ENCODE measurements around the gene WDR74. TPM values are rescaled to one million over a fixed set of nuclear protein-coding genes. Genes with fewer than 3 reads are reported as not detected.

WDR74 gene
- total and polyA plus RNA-seq, 4 donors: 26.2 to 64.1 (median 42.0) TPM

DNA sequence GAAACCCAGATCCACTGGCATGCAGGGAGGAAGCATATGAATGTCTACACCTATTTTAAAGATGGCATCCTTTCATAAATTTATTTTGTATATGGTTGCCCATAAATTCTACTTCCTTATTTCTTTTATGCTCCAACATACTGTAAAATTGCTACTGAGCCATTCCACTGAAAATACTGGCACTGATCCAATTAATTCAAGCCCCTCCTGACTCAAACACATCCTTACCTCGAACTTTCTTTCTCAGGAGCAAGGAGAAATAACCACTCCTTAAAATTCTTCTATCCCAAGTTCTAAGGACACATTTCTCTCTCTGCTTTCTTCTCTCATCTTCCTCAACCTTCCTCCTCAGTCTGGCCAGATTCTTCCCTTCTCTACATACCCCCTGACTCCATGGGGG is 28.6 kb downstream of the WDR74 start:
- Histone ChIP-seq H3K4me3 (no peak overlapping the region), H3K4me1 (ENCODE audit: control insufficient read depth in 5 of 5, insufficient read depth in 5 of 5, low read length in 5 of 5) (peaks cover 0 to 10% (median 6%) of the 10 kb centered on the region in 5 donors), H3K36me3 (ENCODE audit: control insufficient read depth in 4 of 4, insufficient read depth in 4 of 4, low read length in 4 of 4) (peaks cover 2 to 9% (median 4%) of the 10 kb centered on the region in 4 donors), H3K27ac (ENCODE audit: low read depth in 1 of 2, low read length in 1 of 2) (no peak overlapping the region), H3K27me3 (ENCODE audit: control insufficient read depth in 3 of 3, insufficient read depth in 3 of 3, low read length in 2 of 3) (no peaks in the 10 kb centered on the region), H3K9ac (ENCODE audit: insufficient read depth in 1 of 2, low read length in 2 of 2) (no peak overlapping the region), H3K9me3 (ENCODE audit: control insufficient read depth in 4 of 4, insufficient read depth in 3 of 4, low read length in 3 of 4) (no peaks in the 10 kb centered on the region)
- TF ChIP-seq, protein P1, sequence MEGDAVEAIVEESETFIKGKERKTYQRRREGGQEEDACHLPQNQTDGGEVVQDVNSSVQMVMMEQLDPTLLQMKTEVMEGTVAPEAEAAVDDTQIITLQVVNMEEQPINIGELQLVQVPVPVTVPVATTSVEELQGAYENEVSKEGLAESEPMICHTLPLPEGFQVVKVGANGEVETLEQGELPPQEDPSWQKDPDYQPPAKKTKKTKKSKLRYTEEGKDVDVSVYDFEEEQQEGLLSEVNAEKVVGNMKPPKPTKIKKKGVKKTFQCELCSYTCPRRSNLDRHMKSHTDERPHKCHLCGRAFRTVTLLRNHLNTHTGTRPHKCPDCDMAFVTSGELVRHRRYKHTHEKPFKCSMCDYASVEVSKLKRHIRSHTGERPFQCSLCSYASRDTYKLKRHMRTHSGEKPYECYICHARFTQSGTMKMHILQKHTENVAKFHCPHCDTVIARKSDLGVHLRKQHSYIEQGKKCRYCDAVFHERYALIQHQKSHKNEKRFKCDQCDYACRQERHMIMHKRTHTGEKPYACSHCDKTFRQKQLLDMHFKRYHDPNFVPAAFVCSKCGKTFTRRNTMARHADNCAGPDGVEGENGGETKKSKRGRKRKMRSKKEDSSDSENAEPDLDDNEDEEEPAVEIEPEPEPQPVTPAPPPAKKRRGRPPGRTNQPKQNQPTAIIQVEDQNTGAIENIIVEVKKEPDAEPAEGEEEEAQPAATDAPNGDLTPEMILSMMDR (IDR thresholded peaks at IDR 0.05; ENCODE audit: control extremely low read depth, extremely low read depth): no peak
- DNase-seq: no peak
- no peak for ATAC-seq (ENCODE audit: insufficient read depth, low FRiP score)
- 22 to 48% methylated on average over 1 of the region's 1 CpG for WGBS, 2 donors

DNA sequence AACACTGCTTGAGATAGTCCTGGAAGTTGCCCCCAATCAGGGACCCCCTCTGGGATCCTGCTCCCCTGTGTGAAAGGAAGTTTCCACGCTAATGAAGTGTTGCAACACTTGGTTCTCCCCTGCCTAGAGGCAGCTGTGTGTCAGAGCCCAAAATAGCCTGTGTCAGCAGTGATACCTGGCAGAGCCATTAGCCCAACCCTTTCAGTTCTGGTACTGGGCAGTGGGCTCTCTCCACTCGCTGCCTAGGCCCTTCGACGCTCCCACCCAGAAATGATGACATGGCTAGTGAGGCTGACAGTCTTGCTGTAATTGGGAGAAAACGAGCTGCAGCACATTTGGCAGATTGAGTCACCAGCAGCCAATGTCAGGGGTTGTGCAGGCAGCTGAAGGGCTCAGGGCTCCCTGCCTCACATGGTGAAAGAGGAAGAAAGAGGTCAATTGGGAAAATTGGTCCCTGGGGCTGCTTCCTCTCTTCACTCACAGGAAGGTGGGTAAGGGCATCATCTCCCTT is 32.7 kb downstream of the WDR74 start:
- TF ChIP-seq, protein P1 (IDR thresholded peaks at IDR 0.05; ENCODE audit: control extremely low read depth, extremely low read depth): no peak
- 43 to 62% methylated on average over 5 of the region's 5 CpGs for WGBS, 2 donors
- no peaks in the 10 kb centered on the region for H3K9me3 ChIP-seq (ENCODE audit: control insufficient read depth in 4 of 4, insufficient read depth in 3 of 4, low read length in 3 of 4)
- DNase-seq (peak in 2 of 3 donors; percentile 20 to 34), ATAC-seq (ENCODE audit: insufficient read depth, low FRiP score) (no peak)
- no peaks in the 10 kb centered on the region for H3K27me3 ChIP-seq (ENCODE audit: control insufficient read depth in 3 of 3, insufficient read depth in 3 of 3, low read length in 2 of 3)
- no peak overlapping the region for H3K9ac ChIP-seq (ENCODE audit: insufficient read depth in 1 of 2, low read length in 2 of 2)
- peaks cover 4 to 19% (median 12%) of the 10 kb centered on the region in 4 donors for H3K36me3 ChIP-seq (ENCODE audit: control insufficient read depth in 4 of 4, insufficient read depth in 4 of 4, low read length in 4 of 4)
- peak overlapping the region; percentile 64 to 88 for H3K27ac ChIP-seq (ENCODE audit: low read depth in 1 of 2, low read length in 1 of 2)
- peaks cover 0 to 24% (median 13%) of the 10 kb centered on the region in 5 donors for H3K4me1 ChIP-seq (ENCODE audit: control insufficient read depth in 5 of 5, insufficient read depth in 5 of 5, low read length in 5 of 5)
- no peak overlapping the region for H3K4me3 ChIP-seq

DNA sequence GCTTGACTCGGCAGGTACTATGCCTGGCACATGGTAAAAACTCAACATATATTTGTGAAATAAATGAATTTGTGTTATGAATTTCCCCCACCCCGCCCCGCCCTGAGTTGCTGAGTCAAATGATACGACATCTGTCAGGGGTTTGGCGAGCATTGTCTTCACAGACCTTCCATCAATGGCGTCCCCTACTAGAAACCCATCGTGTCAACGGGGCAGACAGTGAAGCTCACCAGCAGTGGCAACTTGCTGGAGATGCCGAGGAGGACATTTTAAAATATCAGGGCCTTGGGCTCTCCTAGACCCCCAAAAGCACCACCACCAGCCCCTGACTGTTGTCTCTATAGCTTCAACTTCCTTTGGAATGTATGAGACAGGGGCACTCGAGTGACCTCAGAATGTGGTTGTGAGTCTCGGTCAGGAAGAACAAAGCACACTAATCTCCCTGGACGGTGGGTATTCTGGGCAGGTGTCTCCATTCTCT is 33.4 kb downstream of the WDR74 start:
- peaks cover 7 to 26% (median 18%) of the 10 kb centered on the region in 4 donors for H3K36me3 ChIP-seq (ENCODE audit: control insufficient read depth in 4 of 4, insufficient read depth in 4 of 4, low read length in 4 of 4)
- peaks cover 0 to 24% (median 13%) of the 10 kb centered on the region in 5 donors for H3K4me1 ChIP-seq (ENCODE audit: control insufficient read depth in 5 of 5, insufficient read depth in 5 of 5, low read length in 5 of 5)
- H3K9ac ChIP-seq (ENCODE audit: insufficient read depth in 1 of 2, low read length in 2 of 2): peak overlapping the region; percentile 73 to 94
- ATAC-seq (ENCODE audit: insufficient read depth, low FRiP score): no peak
- 18 to 29% methylated on average over 12 of the region's 12 CpGs for WGBS, 2 donors
- H3K4me3 ChIP-seq: no peak overlapping the region
- DNase-seq: peak; percentile 15 to 29 (median 19)
- no peaks in the 10 kb centered on the region for H3K9me3 ChIP-seq (ENCODE audit: control insufficient read depth in 4 of 4, insufficient read depth in 3 of 4, low read length in 3 of 4)
- H3K27ac ChIP-seq (ENCODE audit: low read depth in 1 of 2, low read length in 1 of 2): peak overlapping the region; percentile 88 to 98
- TF ChIP-seq, protein P1 (IDR thresholded peaks at IDR 0.05; ENCODE audit: control extremely low read depth, extremely low read depth): no peak
- no peaks in the 10 kb centered on the region for H3K27me3 ChIP-seq (ENCODE audit: control insufficient read depth in 3 of 3, insufficient read depth in 3 of 3, low read length in 2 of 3)

Data from lung (tissue), 12 donors.